OCI-LY3 (cell line): ENCODE measurements around the gene SHTN1.

Source experiments
- H2AFZ ChIP-seq: fragments of 200-600, 300-600 bp; shearing (Covaris generic); 2 replicates; pipeline ENCODE4 v1.6.0; 2014; ENCODE audit warnings: antibody characterized with exemption, low read depth, low read length
- H3K27ac ChIP-seq: fragments of 200-600, 300-600 bp; sonication (generic); 2 replicates; pipeline ENCODE4 v1.5.1; 2014; ENCODE audit warnings: mild to moderate bottlenecking, low read length, moderate library complexity, mixed read lengths
- H3K27me3 ChIP-seq: fragments of 200-600, 300-600 bp; sonication (generic); 2 replicates; pipeline ENCODE4 v1.6.1; 2014; ENCODE audit warnings: low read depth, low read length, mixed read lengths
- H3K36me3 ChIP-seq: fragments of 200-600, 300-600 bp; sonication (generic); replicated peaks from 2 replicates; pipeline ENCODE3; 2014; ENCODE audit warnings: low read depth, low read length, mixed read lengths
- H3K4me1 ChIP-seq: fragments of 300-600, 200-600 bp; sonication (generic); 2 replicates; pipeline ENCODE4 v1.6.1; 2014; ENCODE audit warnings: low read length, mixed read lengths
- H3K4me2 ChIP-seq: fragments of 200-600, 300-600 bp; sonication (generic); 2 replicates; pipeline ENCODE4 v1.6.1; 2014; ENCODE audit warnings: low read length, mixed read lengths
- H3K4me3 ChIP-seq: fragments of 300-600, 200-600 bp; sonication (generic); 2 replicates; pipeline ENCODE4 v1.5.1; 2014; ENCODE audit warnings: antibody characterized with exemption, mild to moderate bottlenecking, low read length, moderate library complexity
- H3K79me2 ChIP-seq: fragments of 300-600, 200-600 bp; shearing (Covaris generic); 2 replicates; pipeline ENCODE4 v1.6.1; 2014; ENCODE audit warnings: mild to moderate bottlenecking, low read length, mixed read lengths
- H3K9ac ChIP-seq: fragments of 300-600, 200-600 bp; shearing (Covaris generic); 2 replicates; pipeline ENCODE4 v1.6.0; 2014; ENCODE audit warnings: mild to moderate bottlenecking, low read length, moderate library complexity
- H3K9me3 ChIP-seq: fragments of 200-600, 300-600 bp; shearing (Covaris generic); 2 replicates; pipeline ENCODE4 v1.6.1; 2014; ENCODE audit warnings: low read length, mixed read lengths; ENCODE audit not compliant: insufficient read depth
- H4K20me1 ChIP-seq: fragments of 200-600, 300-600 bp; sonication (generic); 2 replicates; pipeline ENCODE4 v1.6.1; 2016; ENCODE audit warnings: low read length, mixed read lengths; ENCODE audit not compliant: insufficient read depth
- EZH2phosphoT487 ChIP-seq: fragments of 200-600 bp; shearing (Covaris generic); IDR thresholded peaks from 2 replicates; pipeline ENCODE4 v1.6.1; 2018; ENCODE audit warnings: antibody characterized with exemption, mixed run types, low read depth
- TF ChIP-seq, protein P1 (sequence below): fragments of 200-600, 300-600 bp; sonication (generic); IDR thresholded peaks from 2 replicates; pipeline ENCODE4 v1.5.1; 2014; ENCODE audit warnings: antibody characterized with exemption, low read length, low read depth

Gene SHTN1

DNA sequence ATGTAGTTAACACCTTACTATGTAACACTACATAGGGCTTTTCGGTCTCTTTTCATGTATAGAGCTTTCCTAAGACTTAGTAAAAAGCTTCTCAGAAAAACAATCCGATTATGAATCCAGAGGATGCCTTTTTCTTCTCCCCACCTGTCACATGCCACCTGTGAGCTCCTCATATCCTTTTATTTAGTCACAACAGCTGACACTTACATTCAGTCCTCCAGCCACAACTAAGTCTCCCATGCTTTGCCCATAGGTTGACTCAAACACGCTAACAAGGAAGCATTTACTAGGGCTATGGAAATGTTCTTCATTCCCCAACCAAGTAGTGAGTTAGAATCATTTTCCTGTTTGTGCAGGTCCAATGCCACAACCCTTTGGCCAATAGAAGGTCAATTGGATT lies 147.8 kb downstream of the SHTN1 start:
- Histone ChIP-seq H3K27me3 (no peaks in the 10 kb centered on the region), H3K4me3 (no peak overlapping the region), H3K9ac (no peak overlapping the region), H3K79me2 (no peaks in the 10 kb centered on the region), H3K27ac (no peak overlapping the region), H3K4me1 (no peaks in the 10 kb centered on the region), H4K20me1 (no peaks in the 10 kb centered on the region), H3K4me2 (no peak overlapping the region), H3K9me3 (no peaks in the 10 kb centered on the region), H2AFZ (no peak overlapping the region), H3K36me3 (no peaks in the 10 kb centered on the region)
- TF ChIP-seq EZH2phosphoT487, result no peak
- TF ChIP-seq, protein P1, sequence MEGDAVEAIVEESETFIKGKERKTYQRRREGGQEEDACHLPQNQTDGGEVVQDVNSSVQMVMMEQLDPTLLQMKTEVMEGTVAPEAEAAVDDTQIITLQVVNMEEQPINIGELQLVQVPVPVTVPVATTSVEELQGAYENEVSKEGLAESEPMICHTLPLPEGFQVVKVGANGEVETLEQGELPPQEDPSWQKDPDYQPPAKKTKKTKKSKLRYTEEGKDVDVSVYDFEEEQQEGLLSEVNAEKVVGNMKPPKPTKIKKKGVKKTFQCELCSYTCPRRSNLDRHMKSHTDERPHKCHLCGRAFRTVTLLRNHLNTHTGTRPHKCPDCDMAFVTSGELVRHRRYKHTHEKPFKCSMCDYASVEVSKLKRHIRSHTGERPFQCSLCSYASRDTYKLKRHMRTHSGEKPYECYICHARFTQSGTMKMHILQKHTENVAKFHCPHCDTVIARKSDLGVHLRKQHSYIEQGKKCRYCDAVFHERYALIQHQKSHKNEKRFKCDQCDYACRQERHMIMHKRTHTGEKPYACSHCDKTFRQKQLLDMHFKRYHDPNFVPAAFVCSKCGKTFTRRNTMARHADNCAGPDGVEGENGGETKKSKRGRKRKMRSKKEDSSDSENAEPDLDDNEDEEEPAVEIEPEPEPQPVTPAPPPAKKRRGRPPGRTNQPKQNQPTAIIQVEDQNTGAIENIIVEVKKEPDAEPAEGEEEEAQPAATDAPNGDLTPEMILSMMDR, result no peak

DNA sequence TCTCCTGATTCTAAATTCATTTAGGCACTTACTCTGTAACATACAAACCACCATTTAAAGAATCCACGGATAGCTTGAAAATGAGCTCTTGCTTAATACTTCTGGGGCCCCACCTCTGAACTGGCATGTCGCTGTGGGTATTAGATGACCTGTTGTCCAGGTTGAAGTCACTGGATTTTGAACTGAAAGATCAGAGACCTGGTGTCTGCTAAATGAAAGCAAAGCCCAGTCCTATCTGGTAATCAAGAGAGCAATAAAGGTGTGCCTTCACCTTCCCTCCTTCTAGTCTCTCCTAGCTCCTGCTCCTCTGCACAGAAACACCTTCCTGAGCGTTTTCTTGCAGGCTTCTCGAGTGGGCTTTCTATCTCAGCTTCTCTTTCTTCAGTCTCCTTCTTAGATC lies 151.3 kb downstream of the SHTN1 start:
- no peaks in the 10 kb centered on the region for H4K20me1 ChIP-seq
- peaks cover 6% of the 10 kb centered on the region for H3K4me1 ChIP-seq
- no peaks in the 10 kb centered on the region for H3K36me3 ChIP-seq
- H2AFZ ChIP-seq, result no peak overlapping the region
- peaks cover 2% of the 10 kb centered on the region; the same call in 1 of the 2 replicates for H3K9me3 ChIP-seq
- no peak overlapping the region for H3K4me3 ChIP-seq
- peaks cover 4% of the 10 kb centered on the region; the same call in 1 of the 2 replicates for H3K79me2 ChIP-seq
- no peaks in the 10 kb centered on the region for H3K27me3 ChIP-seq
- no peak overlapping the region for H3K4me2 ChIP-seq
- no peak overlapping the region for H3K27ac ChIP-seq
- no peak for TF ChIP-seq EZH2phosphoT487
- TF ChIP-seq, protein P1, result no peak
- H3K9ac ChIP-seq, result no peak overlapping the region

DNA sequence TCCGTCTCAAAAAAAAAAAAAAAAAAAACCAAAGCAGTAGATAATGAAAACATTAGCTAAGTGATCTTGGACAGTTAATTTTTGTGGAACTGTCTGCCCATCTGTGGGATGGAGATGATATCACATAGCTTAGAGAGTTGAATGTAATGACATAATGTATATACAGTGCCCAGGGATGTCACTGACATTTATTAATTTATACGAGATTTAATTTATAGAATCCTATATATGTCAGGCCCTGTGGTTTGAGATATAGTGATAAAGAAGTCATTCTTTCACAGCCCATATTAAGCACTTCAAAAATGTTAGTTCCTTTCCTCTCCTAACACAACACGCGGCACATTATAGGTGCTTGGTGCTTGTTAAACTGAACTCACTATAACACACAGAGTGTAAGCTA lies 151.7 kb downstream of the SHTN1 start:
- Histone ChIP-seq H3K36me3 (no peaks in the 10 kb centered on the region), H3K9ac (no peak overlapping the region), H3K27me3 (no peaks in the 10 kb centered on the region), H4K20me1 (no peaks in the 10 kb centered on the region), H3K4me1 (peaks cover 8% of the 10 kb centered on the region), H3K4me3 (no peak overlapping the region), H3K27ac (no peak overlapping the region), H3K4me2 (no peak overlapping the region), H3K9me3 (peaks cover 4% of the 10 kb centered on the region; the same call in 1 of the 2 replicates), H2AFZ (no peak overlapping the region), H3K79me2 (peaks cover 6% of the 10 kb centered on the region; the same call in 1 of the 2 replicates)
- TF ChIP-seq EZH2phosphoT487, result no peak
- TF ChIP-seq, protein P1, result no peak

DNA sequence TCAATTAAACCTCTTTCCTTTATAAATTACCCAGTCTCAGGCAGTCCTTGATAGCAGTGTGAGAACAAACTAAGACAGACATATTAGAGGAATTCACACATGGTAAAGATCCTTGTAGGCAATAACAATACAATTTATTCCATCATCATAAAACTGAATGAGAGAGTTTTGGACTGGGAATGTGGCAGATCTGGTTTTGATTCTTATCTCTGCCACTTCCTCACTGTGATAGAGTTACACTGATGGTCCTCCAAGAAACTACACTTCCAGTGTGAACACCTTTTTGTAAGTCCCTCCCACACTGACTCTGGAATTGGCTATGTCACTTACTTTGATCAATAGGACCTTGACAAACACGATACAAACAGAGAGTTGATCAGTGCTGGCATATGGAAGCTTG lies 152.7 kb downstream of the SHTN1 start:
- H3K9ac ChIP-seq, result no peak overlapping the region
- H3K27ac ChIP-seq, result no peak overlapping the region
- H3K4me3 ChIP-seq, result no peak overlapping the region
- H3K9me3 ChIP-seq, result peaks cover 4% of the 10 kb centered on the region; the same call in 1 of the 2 replicates
- no peaks in the 10 kb centered on the region for H3K27me3 ChIP-seq
- H4K20me1 ChIP-seq, result 0 out of 2 replicates have a peak, but pooled peaks cover 4% of the 10 kb centered on the region
- H3K79me2 ChIP-seq, result peaks cover 6% of the 10 kb centered on the region; the same call in 1 of the 2 replicates
- no peak overlapping the region for H3K4me2 ChIP-seq
- peaks cover 2% of the 10 kb centered on the region for H3K36me3 ChIP-seq
- no peak overlapping the region for H2AFZ ChIP-seq
- H3K4me1 ChIP-seq, result peaks cover 18% of the 10 kb centered on the region
- TF ChIP-seq EZH2phosphoT487, result no peak
- TF ChIP-seq, protein P1, result no peak
